ENCODE measurements around the gene BCL7B. TPM values are rescaled to one million over a fixed set of nuclear protein-coding genes. Genes with fewer than 3 reads are reported as not detected.
"Not testable (repeated sequence)": the region's sequence is repeated elsewhere in the genome, so short reads cannot be mapped to it uniquely, and the experiment has no call there.

BCL7B gene
- total RNA-seq, 1 donor from 2014 or later, result 40.4 TPM

- Mint-ChIP-seq H3K27ac (no peak overlapping the region), H3K27me3 (ENCODE audit: low read depth) (no peaks in the 10 kb centered on the region), H3K36me3 (peaks cover 28% of the 10 kb centered on the region), H3K4me1 (no peaks in the 10 kb centered on the region), H3K4me3 (no peak overlapping the region), H3K9me3 (no peaks in the 10 kb centered on the region)
- DNase-seq (ENCODE audit: low spot score in 2 of 2, unreplicated experiment in 2 of 2), result no peak
- TF ChIP-seq, protein P1, sequence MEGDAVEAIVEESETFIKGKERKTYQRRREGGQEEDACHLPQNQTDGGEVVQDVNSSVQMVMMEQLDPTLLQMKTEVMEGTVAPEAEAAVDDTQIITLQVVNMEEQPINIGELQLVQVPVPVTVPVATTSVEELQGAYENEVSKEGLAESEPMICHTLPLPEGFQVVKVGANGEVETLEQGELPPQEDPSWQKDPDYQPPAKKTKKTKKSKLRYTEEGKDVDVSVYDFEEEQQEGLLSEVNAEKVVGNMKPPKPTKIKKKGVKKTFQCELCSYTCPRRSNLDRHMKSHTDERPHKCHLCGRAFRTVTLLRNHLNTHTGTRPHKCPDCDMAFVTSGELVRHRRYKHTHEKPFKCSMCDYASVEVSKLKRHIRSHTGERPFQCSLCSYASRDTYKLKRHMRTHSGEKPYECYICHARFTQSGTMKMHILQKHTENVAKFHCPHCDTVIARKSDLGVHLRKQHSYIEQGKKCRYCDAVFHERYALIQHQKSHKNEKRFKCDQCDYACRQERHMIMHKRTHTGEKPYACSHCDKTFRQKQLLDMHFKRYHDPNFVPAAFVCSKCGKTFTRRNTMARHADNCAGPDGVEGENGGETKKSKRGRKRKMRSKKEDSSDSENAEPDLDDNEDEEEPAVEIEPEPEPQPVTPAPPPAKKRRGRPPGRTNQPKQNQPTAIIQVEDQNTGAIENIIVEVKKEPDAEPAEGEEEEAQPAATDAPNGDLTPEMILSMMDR (IDR thresholded peaks at IDR 0.05; ENCODE audit: unreplicated experiment), result no peak
These were observed 15.8 kb downstream of the BCL7B start for GRCh38 chr7:73541722-73542121.

GRCh38 chr7:73539709-73540108 is 17.8 kb downstream of the BCL7B start:
- H3K27ac Mint-ChIP-seq, result no peak overlapping the region
- H3K36me3 Mint-ChIP-seq, result peaks cover 35% of the 10 kb centered on the region

DNA sequence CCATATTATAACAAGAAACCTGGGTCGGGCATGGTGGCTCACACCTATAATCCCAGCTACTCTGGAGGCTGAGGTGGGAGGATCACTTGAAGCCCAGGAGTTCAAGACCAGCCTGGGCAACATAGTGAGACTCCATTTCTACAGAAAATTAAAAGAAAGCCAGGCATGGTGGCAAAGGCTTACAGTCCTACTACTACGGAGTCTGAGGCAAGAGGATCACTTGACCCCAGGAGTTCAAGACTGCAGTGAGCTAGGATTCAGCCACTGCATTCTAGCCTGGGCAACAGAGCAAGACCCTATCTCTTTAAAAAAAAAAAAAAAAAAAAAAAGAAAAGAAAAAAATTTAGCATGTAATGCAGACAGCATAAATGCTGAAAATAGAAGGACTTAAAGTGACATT is 19.0 kb downstream of the BCL7B start:
- H3K9me3 Mint-ChIP-seq; H3K27ac Mint-ChIP-seq; DNase-seq (ENCODE audit: low spot score in 2 of 2, unreplicated experiment in 2 of 2); H3K27me3 Mint-ChIP-seq (ENCODE audit: low read depth); H3K4me1 Mint-ChIP-seq; H3K4me3 Mint-ChIP-seq: not testable (repeated sequence)
- H3K36me3 Mint-ChIP-seq, result peaks cover 35% of the 10 kb centered on the region

More at GRCh38 chr7:73539709-73540108, 17.8 kb downstream of the BCL7B start:
- TF ChIP-seq, protein P1 (IDR thresholded peaks at IDR 0.05; ENCODE audit: unreplicated experiment), result no peak
- H3K27me3 Mint-ChIP-seq (ENCODE audit: low read depth), result no peaks in the 10 kb centered on the region
- DNase-seq (ENCODE audit: low spot score in 2 of 2, unreplicated experiment in 2 of 2), result no peak
- H3K9me3 Mint-ChIP-seq, result no peaks in the 10 kb centered on the region
- H3K4me3 Mint-ChIP-seq, result no peak overlapping the region
- no peaks in the 10 kb centered on the region for H3K4me1 Mint-ChIP-seq

DNA sequence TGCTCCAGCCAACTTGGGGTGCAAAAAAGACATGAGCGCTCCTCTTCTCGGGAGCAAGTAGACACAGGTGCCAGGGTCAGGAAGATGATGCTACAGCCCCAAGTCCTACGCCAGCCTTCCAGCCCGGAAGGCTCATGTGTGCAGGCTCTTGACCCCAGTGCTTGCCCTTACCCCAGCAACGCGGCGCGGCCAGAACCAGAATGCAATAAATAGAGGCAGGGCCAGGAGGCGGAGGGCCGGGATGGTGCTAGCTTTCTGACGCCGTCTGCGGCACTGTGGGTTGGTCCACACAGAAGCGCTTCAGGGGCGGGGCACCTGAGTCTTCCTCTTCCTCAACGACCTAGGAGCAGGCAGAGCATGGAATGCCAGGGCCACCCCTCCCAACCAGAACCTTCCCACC is 20.4 kb downstream of the BCL7B start:
- peaks cover 34% of the 10 kb centered on the region for H3K36me3 Mint-ChIP-seq
- DNase-seq (ENCODE audit: low spot score in 2 of 2, unreplicated experiment in 2 of 2), result no peak
- no peaks in the 10 kb centered on the region for H3K4me1 Mint-ChIP-seq
- H3K27ac Mint-ChIP-seq, result no peak overlapping the region
- TF ChIP-seq, protein P1 (IDR thresholded peaks at IDR 0.05; ENCODE audit: unreplicated experiment), result no peak
- H3K4me3 Mint-ChIP-seq, result no peak overlapping the region
- no peaks in the 10 kb centered on the region for H3K27me3 Mint-ChIP-seq (ENCODE audit: low read depth)
- no peaks in the 10 kb centered on the region for H3K9me3 Mint-ChIP-seq

DNA sequence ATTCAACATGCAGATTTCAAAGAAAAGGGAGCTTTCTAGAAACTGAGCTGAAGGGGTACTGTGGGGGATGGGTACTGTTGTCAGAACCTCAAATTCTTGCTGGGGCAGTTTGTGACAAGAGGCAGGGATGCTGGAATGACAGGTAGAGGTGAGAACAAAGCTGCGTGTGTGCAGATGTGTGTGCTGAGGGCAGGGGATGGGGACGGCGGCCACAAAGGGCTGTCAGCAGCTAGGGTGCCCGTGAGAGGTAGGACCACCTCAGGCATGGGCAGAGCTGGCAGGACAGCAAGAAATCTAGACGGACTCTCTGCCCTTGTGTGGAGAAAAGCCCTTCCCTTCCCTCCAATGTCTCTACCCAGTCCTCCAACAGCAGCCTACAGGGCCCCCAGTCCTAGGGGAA is 21.0 kb downstream of the BCL7B start:
- Mint-ChIP-seq H3K4me1 (no peaks in the 10 kb centered on the region), H3K4me3 (no peak overlapping the region), H3K27ac (no peak overlapping the region), H3K36me3 (peaks cover 30% of the 10 kb centered on the region), H3K9me3 (no peaks in the 10 kb centered on the region), H3K27me3 (ENCODE audit: low read depth) (no peaks in the 10 kb centered on the region)
- TF ChIP-seq, protein P1 (IDR thresholded peaks at IDR 0.05; ENCODE audit: unreplicated experiment), result no peak
- DNase-seq (ENCODE audit: low spot score in 2 of 2, unreplicated experiment in 2 of 2), result no peak

GRCh38 chr7:73535918-73536317 is 21.6 kb downstream of the BCL7B start:
- DNase-seq (ENCODE audit: low spot score in 2 of 2, unreplicated experiment in 2 of 2); H3K9me3 Mint-ChIP-seq; H3K27me3 Mint-ChIP-seq (ENCODE audit: low read depth); H3K4me1 Mint-ChIP-seq; H3K27ac Mint-ChIP-seq; H3K4me3 Mint-ChIP-seq: not testable (repeated sequence)
- H3K36me3 Mint-ChIP-seq, result peaks cover 27% of the 10 kb centered on the region

- H3K27me3 Mint-ChIP-seq (ENCODE audit: low read depth), result no peaks in the 10 kb centered on the region
- H3K4me1 Mint-ChIP-seq, result no peaks in the 10 kb centered on the region
- H3K27ac Mint-ChIP-seq, result no peak overlapping the region
- TF ChIP-seq, protein P1 (IDR thresholded peaks at IDR 0.05; ENCODE audit: unreplicated experiment), result no peak
- no peak for DNase-seq (ENCODE audit: low spot score in 2 of 2, unreplicated experiment in 2 of 2)
- H3K4me3 Mint-ChIP-seq, result no peak overlapping the region
- H3K36me3 Mint-ChIP-seq, result peaks cover 25% of the 10 kb centered on the region
- no peaks in the 10 kb centered on the region for H3K9me3 Mint-ChIP-seq
These were observed 23.7 kb downstream of the BCL7B start for GRCh38 chr7:73533742-73534141.

Data from mesothelial cell of epicardium (in vitro differentiated cells).